ENCODE measurements around the gene KLK3.

Gene KLK3

DNA sequence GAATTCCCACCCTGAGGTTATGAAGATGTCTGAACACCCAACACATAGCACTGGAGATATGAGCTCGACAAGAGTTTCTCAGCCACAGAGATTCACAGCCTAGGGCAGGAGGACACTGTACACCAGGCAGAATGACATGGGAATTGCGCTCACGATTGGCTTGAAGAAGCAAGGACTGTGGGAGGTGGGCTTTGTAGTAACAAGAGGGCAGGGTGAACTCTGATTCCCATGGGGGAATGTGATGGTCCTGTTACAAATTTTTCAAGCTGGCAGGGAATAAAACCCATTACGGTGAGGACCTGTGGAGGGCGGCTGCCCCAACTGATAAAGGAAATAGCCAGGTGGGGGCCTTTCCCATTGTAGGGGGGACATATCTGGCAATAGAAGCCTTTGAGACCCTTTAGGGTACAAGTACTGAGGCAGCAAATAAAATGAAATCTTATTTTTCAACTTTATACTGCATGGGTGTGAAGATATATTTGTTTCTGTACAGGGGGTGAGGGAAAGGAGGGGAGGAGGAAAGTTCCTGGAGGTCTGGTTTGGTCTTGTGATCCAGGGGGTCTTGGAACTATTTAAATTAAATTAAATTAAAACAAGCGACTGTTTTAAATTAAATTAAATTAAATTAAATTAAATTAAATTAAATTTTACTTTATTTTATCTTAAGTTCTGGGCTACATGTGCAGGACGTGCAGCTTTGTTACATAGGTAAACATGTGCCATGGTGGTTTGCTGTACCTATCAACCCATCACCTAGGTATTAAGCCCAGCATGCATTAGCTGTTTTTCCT lies 7.0 kb downstream of the KLK3 start:
- DNase-seq (ENCODE audit: low read depth in 1 of 2, low spot score in 1 of 2), result no peak
- Histone ChIP-seq H3K4me3 (replicated peaks; ENCODE audit: insufficient read depth, low read length) (no peak overlapping the region), H3K27ac (replicated peaks) (no peak overlapping the region), H3K27me3 (ENCODE audit: insufficient read depth, poor library complexity, severe bottlenecking) (peaks cover 2% of the 10 kb centered on the region)
- TF ChIP-seq, protein P1, sequence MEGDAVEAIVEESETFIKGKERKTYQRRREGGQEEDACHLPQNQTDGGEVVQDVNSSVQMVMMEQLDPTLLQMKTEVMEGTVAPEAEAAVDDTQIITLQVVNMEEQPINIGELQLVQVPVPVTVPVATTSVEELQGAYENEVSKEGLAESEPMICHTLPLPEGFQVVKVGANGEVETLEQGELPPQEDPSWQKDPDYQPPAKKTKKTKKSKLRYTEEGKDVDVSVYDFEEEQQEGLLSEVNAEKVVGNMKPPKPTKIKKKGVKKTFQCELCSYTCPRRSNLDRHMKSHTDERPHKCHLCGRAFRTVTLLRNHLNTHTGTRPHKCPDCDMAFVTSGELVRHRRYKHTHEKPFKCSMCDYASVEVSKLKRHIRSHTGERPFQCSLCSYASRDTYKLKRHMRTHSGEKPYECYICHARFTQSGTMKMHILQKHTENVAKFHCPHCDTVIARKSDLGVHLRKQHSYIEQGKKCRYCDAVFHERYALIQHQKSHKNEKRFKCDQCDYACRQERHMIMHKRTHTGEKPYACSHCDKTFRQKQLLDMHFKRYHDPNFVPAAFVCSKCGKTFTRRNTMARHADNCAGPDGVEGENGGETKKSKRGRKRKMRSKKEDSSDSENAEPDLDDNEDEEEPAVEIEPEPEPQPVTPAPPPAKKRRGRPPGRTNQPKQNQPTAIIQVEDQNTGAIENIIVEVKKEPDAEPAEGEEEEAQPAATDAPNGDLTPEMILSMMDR (IDR thresholded peaks at IDR 0.05; ENCODE audit: insufficient read depth, low read length), result no peak
- TF ChIP-seq GABPA (IDR thresholded peaks at IDR 0.05; ENCODE audit: low read depth) (no peak), SPI1 (IDR thresholded peaks at IDR 0.05; ENCODE audit: borderline replicate concordance, low read depth) (no peak), POLR2AphosphoS5 (IDR thresholded peaks at IDR 0.05; ENCODE audit: low read depth) (no peak)
- TF ChIP-seq, protein P2, sequence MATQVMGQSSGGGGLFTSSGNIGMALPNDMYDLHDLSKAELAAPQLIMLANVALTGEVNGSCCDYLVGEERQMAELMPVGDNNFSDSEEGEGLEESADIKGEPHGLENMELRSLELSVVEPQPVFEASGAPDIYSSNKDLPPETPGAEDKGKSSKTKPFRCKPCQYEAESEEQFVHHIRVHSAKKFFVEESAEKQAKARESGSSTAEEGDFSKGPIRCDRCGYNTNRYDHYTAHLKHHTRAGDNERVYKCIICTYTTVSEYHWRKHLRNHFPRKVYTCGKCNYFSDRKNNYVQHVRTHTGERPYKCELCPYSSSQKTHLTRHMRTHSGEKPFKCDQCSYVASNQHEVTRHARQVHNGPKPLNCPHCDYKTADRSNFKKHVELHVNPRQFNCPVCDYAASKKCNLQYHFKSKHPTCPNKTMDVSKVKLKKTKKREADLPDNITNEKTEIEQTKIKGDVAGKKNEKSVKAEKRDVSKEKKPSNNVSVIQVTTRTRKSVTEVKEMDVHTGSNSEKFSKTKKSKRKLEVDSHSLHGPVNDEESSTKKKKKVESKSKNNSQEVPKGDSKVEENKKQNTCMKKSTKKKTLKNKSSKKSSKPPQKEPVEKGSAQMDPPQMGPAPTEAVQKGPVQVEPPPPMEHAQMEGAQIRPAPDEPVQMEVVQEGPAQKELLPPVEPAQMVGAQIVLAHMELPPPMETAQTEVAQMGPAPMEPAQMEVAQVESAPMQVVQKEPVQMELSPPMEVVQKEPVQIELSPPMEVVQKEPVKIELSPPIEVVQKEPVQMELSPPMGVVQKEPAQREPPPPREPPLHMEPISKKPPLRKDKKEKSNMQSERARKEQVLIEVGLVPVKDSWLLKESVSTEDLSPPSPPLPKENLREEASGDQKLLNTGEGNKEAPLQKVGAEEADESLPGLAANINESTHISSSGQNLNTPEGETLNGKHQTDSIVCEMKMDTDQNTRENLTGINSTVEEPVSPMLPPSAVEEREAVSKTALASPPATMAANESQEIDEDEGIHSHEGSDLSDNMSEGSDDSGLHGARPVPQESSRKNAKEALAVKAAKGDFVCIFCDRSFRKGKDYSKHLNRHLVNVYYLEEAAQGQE (IDR thresholded peaks at IDR 0.05; ENCODE audit: insufficient replicate concordance, low read depth), result no peak

DNA sequence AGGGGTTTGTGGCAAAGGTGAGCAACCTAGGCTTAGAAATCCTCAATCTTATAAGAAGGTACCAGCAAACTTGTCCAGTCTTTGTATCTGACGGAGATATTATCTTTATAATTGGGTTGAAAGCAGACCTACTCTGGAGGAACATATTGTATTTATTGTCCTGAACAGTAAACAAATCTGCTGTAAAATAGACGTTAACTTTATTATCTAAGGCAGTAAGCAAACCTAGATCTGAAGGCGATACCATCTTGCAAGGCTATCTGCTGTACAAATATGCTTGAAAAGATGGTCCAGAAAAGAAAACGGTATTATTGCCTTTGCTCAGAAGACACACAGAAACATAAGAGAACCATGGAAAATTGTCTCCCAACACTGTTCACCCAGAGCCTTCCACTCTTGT lies 14.8 kb downstream of the KLK3 start:
- H3K4me3 ChIP-seq (replicated peaks; ENCODE audit: insufficient read depth, low read length), result no peak overlapping the region
- no peak for DNase-seq (ENCODE audit: low read depth in 1 of 2, low spot score in 1 of 2)
- no peak overlapping the region for H3K27ac ChIP-seq (replicated peaks)
- H3K27me3 ChIP-seq (ENCODE audit: insufficient read depth, poor library complexity, severe bottlenecking), result no peaks in the 10 kb centered on the region
- TF ChIP-seq, protein P1 (IDR thresholded peaks at IDR 0.05; ENCODE audit: insufficient read depth, low read length), result no peak
- TF ChIP-seq GABPA (IDR thresholded peaks at IDR 0.05; ENCODE audit: low read depth), result no peak
- no peak for TF ChIP-seq POLR2AphosphoS5 (IDR thresholded peaks at IDR 0.05; ENCODE audit: low read depth)
- TF ChIP-seq, protein P2 (IDR thresholded peaks at IDR 0.05; ENCODE audit: insufficient replicate concordance, low read depth), result no peak
- no peak for TF ChIP-seq SPI1 (IDR thresholded peaks at IDR 0.05; ENCODE audit: borderline replicate concordance, low read depth)

DNA sequence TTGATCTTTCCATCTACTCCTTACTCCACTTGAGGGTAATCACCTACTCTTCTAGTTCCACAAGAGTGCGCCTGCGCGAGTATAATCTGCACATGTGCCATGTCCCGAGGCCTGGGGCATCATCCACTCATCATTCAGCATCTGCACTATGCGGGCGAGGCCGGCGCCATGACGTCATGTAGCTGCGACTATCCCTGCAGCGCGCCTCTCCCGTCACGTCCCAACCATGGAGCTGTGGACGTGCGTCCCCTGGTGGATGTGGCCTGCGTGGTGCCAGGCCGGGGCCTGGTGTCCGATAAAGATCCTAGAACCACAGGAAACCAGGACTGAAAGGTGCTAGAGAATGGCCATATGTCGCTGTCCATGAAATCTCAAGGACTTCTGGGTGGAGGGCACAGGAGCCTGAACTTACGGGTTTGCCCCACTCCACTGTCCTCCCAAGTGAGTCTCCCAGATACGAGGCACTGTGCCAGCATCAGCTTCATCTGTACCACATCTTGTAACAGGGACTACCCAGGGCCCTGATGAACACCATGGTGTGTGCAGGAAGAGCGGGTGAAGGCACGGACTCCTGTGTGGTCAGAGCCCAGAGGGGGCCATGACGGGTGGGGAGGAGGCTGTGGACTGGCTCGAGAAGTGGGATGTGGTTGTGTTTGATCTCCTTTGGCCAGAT lies 15.8 kb downstream of the KLK3 start:
- Histone ChIP-seq H3K27me3 (ENCODE audit: insufficient read depth, poor library complexity, severe bottlenecking) (peaks cover 3% of the 10 kb centered on the region), H3K27ac (replicated peaks) (no peak overlapping the region), H3K4me3 (replicated peaks; ENCODE audit: insufficient read depth, low read length) (no peak overlapping the region)
- TF ChIP-seq POLR2AphosphoS5 (IDR thresholded peaks at IDR 0.05; ENCODE audit: low read depth) (no peak), GABPA (IDR thresholded peaks at IDR 0.05; ENCODE audit: low read depth) (no peak), SPI1 (IDR thresholded peaks at IDR 0.05; ENCODE audit: borderline replicate concordance, low read depth) (no peak)
- TF ChIP-seq, protein P2 (IDR thresholded peaks at IDR 0.05; ENCODE audit: insufficient replicate concordance, low read depth), result no peak
- TF ChIP-seq, protein P1 (IDR thresholded peaks at IDR 0.05; ENCODE audit: insufficient read depth, low read length), result no peak
- DNase-seq (ENCODE audit: low read depth in 1 of 2, low spot score in 1 of 2), result no peak

Data from HL-60 (cell line).